GM19043 (cell line): ENCODE measurements around the gene ARHGEF6.
A peak's percentile ranks its signal among the peaks of the same experiment; 100 is the strongest.
"Not testable (repeated sequence)": the region's sequence is repeated elsewhere in the genome, so short reads cannot be mapped to it uniquely, and the experiment has no call there.

Experiments used
- ATAC-seq: cut with Tn5 transposase; IDR thresholded peaks from one replicate; pipeline ENCODE4 v1.9.1; 2021; ENCODE audit warnings: low read depth; ENCODE audit not compliant: unreplicated experiment

ARHGEF6 gene, protein sequence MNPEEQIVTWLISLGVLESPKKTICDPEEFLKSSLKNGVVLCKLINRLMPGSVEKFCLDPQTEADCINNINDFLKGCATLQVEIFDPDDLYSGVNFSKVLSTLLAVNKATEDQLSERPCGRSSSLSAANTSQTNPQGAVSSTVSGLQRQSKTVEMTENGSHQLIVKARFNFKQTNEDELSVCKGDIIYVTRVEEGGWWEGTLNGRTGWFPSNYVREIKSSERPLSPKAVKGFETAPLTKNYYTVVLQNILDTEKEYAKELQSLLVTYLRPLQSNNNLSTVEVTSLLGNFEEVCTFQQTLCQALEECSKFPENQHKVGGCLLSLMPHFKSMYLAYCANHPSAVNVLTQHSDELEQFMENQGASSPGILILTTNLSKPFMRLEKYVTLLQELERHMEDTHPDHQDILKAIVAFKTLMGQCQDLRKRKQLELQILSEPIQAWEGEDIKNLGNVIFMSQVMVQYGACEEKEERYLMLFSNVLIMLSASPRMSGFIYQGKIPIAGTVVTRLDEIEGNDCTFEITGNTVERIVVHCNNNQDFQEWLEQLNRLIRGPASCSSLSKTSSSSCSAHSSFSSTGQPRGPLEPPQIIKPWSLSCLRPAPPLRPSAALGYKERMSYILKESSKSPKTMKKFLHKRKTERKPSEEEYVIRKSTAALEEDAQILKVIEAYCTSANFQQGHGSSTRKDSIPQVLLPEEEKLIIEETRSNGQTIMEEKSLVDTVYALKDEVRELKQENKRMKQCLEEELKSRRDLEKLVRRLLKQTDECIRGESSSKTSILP

DNA sequence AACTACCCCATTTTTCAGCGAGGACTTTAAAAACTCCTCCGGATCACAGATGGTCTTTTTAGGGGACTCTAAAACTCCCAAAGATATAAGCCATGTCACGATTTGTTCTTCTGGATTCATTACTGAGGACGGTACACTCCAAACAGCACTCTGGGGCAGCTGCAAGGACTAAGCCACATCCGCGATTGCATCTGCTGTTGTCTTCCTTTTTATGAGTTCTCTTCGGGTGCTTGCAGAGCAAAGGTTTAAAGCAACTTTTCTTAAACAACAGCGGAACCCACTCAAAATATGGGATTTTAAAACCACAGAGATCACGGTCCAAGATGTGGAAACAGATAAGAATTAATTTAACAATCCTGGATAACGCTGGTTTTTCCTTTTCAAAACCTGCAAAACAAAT, at the start of gene ARHGEF6:
Gene ARHGEF6 (minus strand): TSS at position 170 of the 400 bp plus-strand sequence. CDS start 50 bp downstream, at position 120.
- ATAC-seq: peak; percentile 37

DNA sequence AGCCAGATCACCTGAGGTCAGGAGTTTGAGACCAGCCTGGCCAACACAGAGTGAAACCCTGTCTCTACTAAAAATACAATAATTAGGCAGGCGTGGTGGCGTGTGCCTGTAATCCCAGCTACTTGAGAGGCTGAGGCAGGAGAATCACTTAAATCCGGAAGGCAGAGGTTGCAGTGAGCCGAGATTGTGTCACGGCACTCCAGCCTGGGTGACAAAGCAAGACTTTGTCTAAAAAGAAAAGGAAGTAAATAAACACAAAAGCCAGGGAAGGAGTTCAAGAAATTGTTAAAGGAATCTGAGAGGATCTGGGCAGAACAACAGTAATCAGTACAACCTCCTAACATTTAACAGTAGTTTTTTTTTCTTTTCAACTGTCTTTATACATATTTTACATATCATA, 48.7 kb upstream of the ARHGEF6 start:
- no peak for ATAC-seq

DNA sequence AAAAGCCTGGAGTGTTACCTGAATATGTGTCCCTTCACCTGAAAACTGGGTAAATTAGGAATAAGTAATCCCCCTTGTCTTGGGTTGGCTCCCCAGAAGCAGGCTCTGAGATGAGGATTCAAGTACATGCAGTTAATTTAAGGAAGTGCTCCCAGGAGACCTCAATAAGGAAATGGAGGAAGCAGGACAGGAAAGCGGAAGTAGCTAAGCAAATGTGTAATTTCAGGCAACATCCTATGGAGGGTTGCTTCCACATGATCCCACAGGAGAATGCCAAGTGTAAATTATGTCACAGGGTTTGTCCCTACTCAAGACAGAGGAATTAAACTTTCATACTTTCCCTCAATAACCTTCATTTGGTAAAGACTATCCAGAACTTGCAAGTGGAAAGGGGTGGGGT, 48.1 kb upstream of the ARHGEF6 start:
- ATAC-seq: no peak

DNA sequence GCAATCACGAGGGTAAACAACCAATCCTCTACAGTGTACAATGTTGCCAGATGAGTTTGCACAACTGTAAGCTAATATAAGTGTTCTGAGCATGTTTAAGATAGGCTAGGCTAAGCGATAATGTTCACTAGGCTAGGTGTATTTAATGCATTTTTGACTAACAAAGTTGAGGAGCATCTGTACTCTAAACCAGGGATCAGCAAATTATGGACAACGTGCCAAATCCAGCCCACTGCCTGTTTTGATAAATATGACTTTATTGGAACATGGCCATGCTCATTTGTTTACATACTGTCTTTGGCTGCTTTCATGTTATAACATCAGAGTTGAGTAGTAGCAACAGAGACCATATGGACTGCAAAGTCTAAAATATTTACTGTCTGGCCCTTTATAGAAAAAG, 46.3 kb upstream of the ARHGEF6 start:
- no peak for ATAC-seq

DNA sequence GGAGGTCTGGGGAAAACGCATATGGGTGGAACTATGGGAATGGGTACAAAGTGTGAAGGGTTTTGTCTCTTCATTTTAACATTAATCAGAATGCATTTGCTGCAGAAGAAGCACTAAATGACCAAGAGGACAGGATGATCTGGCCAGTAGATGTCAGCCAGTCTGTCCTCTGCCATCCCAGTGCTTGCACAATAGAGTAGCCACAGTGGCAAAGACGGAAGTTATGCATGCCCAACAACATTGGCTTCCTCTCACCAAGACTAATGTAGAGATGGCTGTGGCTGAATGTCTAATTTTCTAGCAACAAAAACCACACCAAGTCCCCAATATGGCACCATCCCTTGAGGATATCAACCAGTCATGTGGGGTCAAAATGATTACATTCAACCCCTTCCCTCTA, 45.0 kb upstream of the ARHGEF6 start:
- ATAC-seq: no peak

DNA sequence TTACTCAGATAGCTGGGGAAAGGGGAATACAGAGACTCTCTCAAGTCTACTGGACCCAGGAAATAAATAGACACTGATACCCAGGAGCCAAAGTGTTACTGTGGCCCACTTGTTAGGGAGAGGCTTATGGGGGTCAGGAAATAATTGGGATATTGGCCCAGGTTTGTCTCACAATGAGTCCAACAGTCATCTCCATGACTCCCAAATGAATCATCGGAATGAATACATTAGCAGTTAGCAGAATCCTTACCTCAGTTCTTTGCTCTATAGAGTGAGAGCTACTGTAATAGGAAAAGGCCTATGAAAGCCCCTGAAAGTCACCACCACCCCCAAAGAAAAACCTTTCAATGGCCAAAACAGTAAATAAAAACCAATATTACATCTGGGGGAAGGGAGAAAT, 42.4 kb upstream of the ARHGEF6 start:
- ATAC-seq: no peak

DNA sequence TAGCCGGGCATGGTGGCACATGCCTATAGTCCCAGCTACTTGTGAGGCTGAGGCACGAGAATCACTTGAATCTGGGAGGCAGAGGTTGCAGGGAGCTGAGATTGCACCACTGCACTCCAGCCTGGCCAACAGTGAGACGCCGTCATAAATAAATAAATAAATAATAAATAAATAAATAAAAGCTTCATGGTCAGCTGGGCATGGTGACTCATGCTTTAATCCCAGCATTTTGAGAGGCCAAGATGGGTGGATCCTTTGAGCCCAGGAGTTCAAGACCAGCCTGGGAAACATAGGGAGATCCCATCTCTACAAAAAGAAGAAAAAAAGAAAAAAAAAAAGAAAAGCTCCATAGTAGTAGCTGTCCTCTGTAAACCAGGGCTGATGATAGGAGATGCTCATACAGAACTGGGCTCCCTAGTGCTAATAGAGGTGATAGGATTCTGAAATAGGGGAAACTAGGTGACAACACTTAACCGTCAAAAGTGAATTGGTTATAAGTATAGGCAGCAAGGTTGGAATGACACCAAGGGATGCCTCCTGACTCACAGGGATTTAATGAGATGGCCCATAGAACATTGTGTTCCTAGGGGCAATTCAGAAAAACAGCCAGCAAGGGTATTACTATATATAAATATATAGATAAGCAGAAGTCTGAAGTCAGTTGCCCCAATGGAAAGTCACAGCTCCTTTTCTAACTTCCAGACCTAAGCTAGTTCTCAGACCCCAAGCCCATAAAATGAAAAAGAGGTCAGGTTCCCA, 41.8 kb upstream of the ARHGEF6 start:
- ATAC-seq: no peak

DNA sequence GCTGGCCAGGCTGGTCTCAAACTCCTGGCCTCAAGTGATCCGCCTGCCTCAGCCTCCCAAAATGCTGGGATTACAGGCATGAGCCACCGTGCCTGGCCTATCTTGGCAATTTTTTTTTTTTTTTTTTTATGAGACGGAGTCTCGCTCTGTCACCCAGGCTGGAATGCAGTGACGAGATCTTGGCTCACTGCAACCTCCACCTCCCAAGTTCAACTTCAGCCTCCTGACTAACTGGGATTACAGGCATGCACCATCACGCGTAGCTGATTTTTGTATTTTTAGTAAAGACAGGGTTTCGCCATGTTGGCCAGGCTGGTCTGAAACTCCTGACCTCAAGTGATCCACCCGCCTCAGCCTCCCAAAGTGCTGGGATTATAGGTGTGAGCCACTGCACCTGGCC, 39.0 kb upstream of the ARHGEF6 start:
- ATAC-seq: not testable (repeated sequence)

DNA sequence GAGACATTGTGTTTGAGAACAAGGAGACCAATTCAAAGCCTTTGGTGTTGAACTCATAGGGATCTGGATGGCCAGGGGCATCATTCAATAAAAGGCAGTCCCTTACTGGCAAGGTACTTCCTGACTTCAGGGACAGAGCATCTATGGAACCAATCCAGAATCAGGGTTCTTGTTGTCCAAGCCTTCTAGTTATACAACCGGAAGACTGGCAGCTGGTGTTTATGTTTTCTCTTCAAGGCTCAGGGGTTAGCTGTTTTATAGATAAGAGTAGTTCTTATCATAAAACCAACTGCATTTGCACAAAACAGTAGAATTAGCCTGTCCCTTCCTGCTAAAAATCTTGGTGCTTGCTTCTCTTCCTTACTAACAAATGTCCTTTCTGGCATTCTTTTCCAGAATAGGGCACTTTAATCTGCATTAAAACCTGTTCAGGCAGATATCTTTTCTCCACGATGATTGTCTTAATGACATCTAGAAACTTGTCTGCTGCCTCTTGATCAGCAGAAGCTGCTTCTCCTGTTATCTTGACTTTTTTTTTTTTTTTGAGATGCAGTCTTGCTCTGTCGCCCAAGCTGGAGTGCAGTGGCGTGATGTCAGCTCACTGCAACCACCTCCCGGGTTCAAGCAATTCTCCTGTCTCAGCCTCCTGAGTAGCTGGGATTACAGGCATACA, 38.4 kb upstream of the ARHGEF6 start:
- ATAC-seq: no peak

DNA sequence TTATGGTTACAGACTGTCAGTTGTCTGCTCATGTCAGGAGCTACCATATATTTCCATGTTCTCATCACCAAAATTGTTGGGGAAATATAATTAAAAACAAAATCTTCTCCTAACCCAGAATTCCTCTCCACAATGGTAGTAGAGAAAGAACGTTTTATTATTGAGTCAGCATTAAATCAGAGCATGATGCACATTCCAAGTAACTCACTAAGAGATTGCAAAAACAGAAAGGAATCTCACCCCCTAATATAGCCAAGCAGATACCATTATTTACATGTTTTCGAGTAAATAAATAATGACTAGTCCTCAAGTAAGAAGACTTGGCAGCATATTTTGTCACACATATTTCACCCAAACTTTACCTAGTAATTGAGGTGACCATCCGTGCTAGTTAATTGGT, 36.2 kb upstream of the ARHGEF6 start:
- no peak for ATAC-seq

DNA sequence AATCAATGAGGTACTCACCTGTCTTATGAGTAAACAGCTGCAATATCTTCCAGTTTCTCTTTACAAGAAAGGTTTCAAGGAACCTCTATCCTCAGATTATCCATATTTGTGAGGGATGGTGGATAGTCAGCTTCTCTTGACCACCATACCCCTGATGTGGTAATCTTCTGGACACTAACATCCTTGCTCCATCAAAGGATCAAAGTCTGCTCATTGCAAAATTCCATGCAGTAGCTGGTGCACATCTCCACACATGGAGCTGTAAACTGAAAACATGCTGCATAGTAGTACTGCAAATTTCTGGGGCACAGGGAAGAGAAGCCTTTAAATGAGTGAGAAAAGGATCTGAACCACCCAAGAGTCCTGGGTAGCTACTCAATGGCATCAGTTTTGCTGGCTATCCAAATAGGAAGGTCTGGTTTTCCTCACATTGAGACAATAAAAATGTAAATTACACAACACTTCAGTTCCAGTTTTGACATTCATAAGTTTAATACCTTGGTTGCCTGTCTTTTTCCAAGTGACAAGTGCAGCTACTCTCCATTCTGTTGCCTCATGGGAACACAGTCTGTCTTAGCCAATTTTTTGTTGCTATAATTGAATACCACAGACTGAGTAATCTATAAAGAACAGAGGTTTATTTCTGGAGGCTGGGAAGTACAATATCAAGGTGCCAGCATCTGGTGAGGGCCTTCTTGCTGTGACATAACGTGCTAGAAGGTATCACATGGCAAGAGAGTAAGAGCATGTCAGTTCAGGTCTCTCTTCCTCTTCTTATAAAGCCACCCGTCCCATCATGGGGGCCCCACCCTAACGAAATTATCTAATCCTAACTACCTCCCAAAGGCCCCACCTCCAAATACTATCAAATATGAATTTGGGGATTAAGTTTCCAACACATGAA, 34.4 kb upstream of the ARHGEF6 start:
- ATAC-seq: no peak

DNA sequence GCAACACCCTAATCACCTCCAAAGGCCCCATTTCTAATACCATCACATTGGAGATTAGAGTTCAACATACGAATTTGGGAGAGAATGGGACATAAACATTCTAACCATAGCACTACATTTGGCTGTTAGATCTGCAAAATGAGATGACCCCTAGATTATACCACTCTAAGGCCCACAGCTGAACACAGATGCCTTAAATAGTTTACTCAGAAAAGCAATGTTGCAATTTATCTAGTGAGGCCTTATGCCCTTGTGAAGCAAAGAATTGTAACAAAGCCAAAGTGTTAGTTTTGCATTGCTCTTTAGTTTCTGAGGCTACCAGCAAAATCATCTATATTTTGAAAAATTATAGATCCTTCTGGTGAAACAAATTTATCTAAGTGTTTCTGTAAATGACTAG, 31.6 kb upstream of the ARHGEF6 start:
- no peak for ATAC-seq

DNA sequence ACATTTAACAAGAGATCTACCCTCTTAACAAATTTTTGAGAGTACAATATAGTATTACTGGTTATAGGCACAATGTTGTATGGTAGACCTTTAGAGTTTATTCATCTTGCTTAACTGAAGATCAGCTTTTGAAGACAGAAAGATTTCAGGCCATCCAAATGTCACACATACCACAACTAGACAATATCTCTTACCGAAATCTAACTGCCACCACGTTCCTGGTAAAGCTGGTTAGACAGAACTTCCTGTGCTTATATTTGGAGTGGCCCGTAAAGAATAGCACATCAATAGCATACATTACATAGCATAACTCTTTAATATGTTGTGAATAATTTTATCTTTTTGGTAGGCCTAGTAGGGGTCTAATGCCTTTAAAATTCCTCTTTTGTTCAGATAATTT, 29.8 kb upstream of the ARHGEF6 start:
- ATAC-seq: no peak

DNA sequence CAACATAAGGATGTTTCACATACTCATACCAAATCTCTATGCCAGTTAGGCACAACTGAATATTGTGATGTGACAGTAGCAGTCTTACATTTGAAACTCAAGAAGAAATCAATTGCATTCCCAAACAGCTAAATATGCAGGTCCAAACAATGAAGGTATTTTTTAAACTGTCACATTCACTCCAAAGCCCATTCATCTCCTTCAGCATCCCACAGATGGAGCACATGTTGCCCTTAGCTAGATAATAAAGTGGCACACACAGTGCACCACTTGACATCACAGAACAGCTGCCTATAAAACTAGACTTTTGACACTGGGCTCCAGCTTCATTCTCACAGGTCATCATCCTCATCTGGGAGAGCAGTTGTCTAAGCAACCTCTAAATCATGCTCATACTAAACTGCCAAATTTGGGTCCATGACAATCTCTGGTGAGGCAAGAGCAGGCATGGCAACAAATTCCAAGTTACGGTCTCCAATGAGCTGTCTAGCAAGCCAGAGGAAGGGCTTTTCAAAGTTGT, 26.2 kb upstream of the ARHGEF6 start:
- ATAC-seq: no peak

DNA sequence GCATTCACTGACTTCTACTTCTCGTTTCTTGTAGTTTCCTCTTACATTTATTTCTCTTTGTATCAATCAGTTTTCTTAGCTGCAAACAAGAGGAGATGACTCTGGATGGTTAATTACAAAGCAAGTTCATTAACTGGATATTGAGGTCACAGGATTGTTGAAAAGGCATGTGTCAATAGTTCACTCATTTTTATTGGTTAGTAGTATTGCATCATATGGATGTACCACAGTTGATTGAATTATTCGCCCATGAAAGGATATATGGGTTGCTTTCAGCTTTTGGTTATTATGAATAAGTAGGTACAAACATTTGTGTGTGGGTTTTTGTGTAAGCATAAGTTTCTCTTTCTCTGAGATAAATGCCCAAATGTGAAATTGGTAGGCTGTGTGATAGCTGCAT, 21.8 kb upstream of the ARHGEF6 start:
- ATAC-seq: no peak

DNA sequence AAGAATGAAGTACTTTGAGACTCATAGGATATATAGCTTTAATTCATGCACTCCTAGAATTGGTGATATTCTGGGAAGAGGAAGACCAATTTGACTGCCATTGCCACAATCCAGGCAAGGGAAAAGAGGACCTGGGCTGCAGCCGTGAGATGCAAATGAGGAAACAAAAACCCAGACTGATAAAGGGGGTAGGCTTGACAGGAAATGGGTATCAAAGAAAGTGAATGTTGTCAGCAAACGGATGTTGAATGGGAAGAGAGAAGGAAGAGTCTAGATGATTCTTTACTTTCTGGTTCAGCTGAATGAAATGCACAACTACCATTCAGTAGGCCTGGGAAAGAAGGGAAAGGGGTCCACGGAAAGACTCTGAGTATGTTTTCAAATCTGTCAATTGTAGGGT, 17.1 kb upstream of the ARHGEF6 start:
- no peak for ATAC-seq

DNA sequence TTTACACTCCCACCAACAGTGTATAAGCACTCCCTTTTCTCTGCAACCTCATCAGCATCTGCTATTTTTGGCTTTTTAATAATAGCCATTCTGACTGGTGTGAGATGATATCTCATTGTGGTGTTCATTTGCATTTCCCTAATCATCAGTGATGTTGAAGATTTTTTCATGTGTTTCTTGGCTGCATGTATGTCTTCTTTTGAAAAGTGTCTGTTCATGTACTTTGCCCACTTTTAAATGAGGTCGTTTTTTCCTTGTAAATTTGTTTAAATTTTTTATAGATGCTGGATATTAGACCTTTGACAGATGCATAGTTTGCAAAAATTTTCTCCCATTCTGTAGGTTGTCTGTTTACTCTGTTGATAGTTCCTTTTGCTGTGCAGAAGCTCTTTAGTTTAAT, 14.4 kb upstream of the ARHGEF6 start:
- not testable (repeated sequence) for ATAC-seq

DNA sequence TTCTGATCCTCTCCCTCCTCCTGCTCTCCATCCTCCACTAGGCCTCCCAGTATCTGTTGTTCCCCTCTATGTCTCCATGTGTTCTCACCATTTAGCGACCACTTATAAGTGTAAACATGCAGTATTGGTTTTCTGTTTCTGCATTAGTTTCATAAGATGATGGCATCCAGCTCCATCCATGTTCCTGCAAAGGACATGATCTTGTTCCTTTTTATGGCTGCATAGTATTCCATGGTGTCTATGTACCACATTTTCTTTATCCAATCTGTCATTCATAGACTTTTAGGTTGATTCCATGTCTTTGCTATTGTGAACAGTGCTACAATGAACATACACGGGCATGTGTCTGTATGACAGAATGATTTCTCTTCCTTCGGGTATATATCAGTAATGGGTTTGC, 13.9 kb upstream of the ARHGEF6 start:
- ATAC-seq: not testable (repeated sequence)

DNA sequence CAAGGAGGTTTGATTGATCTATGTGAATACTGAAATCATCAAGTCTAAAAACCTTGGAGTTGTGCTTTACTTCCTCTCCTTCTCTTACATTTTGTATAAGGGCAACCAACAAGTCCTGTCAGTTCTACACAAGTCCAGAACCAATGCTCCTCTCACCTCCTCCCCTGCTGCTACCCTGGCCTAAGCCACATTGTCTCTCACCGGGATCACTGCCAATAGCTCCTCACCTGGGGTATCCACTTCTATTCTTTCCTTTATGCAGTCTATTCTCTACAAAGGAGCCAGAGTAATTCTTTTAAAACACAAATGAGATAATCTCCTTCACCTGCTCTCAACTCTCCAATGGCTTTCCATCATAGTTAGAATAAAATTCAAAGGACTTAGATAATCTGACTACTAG, 13.3 kb upstream of the ARHGEF6 start:
- no peak for ATAC-seq
